Superior temporal gyrus (tissue), 1 donor: Measurements from ENCODE around the gene SP1.
"Not testable (repeated sequence)": the region's sequence is repeated elsewhere in the genome, so short reads cannot be mapped to it uniquely, and the experiment has no call there.

Experiments
- DNase-seq: peaks from one replicate; pipeline ENCODE4 v3.0.0-alpha.2; 2016; ENCODE audit errors: extremely low spot score

The SP1 gene

GRCh38 chr12:53358836-53359419 lies 21.0 kb upstream of the SP1 start:
- DNase-seq = no peak

- DNase-seq = not testable (repeated sequence)
These were observed 18.3 kb upstream of the SP1 start for GRCh38 chr12:53361638-53362037.

GRCh38 chr12:53365245-53365904 lies 14.6 kb upstream of the SP1 start:
- DNase-seq = no peak

GRCh38 chr12:53373554-53374133 lies 6.3 kb upstream of the SP1 start:
- peak; percentile 9 for DNase-seq

- not testable (repeated sequence) for DNase-seq
These were observed 5.7 kb upstream of the SP1 start for GRCh38 chr12:53374277-53374676.

- no peak for DNase-seq
These were observed 3.2 kb upstream of the SP1 start for GRCh38 chr12:53376747-53377146.

- DNase-seq = no peak
These were observed 1.8 kb upstream of the SP1 start for GRCh38 chr12:53378222-53378621.

- DNase-seq = no peak
These were observed 1.1 kb upstream of the SP1 start for GRCh38 chr12:53378724-53379388.

GRCh38 chr12:53379389-53380103 lies 430 bp upstream of the SP1 start:
- peak; percentile 100 for DNase-seq

GRCh38 chr12:53380794-53381730 lies 1.1 kb downstream of the SP1 start:
- DNase-seq = no peak

- peak; percentile 57 for DNase-seq
These were observed 2.0 kb downstream of the SP1 start for GRCh38 chr12:53381731-53382630.

- no peak for DNase-seq
These were observed 3.3 kb downstream of the SP1 start for GRCh38 chr12:53383258-53383657.

- DNase-seq = not testable (repeated sequence)
These were observed 6.4 kb downstream of the SP1 start for GRCh38 chr12:53386381-53386780.

GRCh38 chr12:53388932-53389331 lies 9.0 kb downstream of the SP1 start:
- no peak for DNase-seq

GRCh38 chr12:53389702-53390101 lies 9.7 kb downstream of the SP1 start:
- no peak for DNase-seq

- DNase-seq = peak; percentile 57
These were observed 11.7 kb downstream of the SP1 start for GRCh38 chr12:53391724-53392123.

GRCh38 chr12:53399896-53400295 lies 19.9 kb downstream of the SP1 start:
- no peak for DNase-seq

GRCh38 chr12:53402351-53402750 lies 22.4 kb downstream of the SP1 start:
- DNase-seq = not testable (repeated sequence)

GRCh38 chr12:53402871-53403270 lies 22.9 kb downstream of the SP1 start:
- DNase-seq = no peak

GRCh38 chr12:53410951-53411350 lies 31.0 kb downstream of the SP1 start:
- DNase-seq = no peak
